Hepatocyte (in vitro differentiated cells): Measurements from ENCODE around the gene ZNF438. TPM values are rescaled to one million over a fixed set of nuclear protein-coding genes. Genes with fewer than 3 reads are reported as not detected.

Experiments used
- DNase-seq: peaks from one replicate; pipeline ENCODE4 v3.0.0-alpha.2; 2016; ENCODE audit warnings: low spot score
- H2AFZ ChIP-seq: fragments of 200-600 bp; sonication (generic); 2 replicates; pipeline ENCODE4 v1.6.0; 2016; ENCODE audit warnings: antibody characterized with exemption, mild to moderate bottlenecking
- H3K27ac ChIP-seq: fragments of 200-600 bp; sonication (generic); 2 replicates; pipeline ENCODE4 v1.5.1; 2016; ENCODE audit warnings: mild to moderate bottlenecking
- H3K27me3 ChIP-seq: fragments of 200-600 bp; sonication (generic); 2 replicates; pipeline ENCODE4 v1.6.1; 2016
- H3K36me3 ChIP-seq: fragments of 200-600 bp; sonication (generic); replicated peaks from 2 replicates; pipeline ENCODE4 v1.5.1; 2016; ENCODE audit warnings: low read depth; ENCODE audit not compliant: insufficient read depth
- H3K4me1 ChIP-seq: fragments of 200-600 bp; sonication (generic); 2 replicates; pipeline ENCODE4 v1.5.1; 2016; ENCODE audit warnings: mild to moderate bottlenecking, moderate library complexity; ENCODE audit not compliant: insufficient read depth
- H3K4me2 ChIP-seq: fragments of 200-600 bp; sonication (generic); 2 replicates; pipeline ENCODE4 v1.6.0; 2016
- H3K4me3 ChIP-seq: fragments of 200-600 bp; sonication (generic); 2 replicates; pipeline ENCODE4 v1.5.1; 2016; ENCODE audit warnings: mild to moderate bottlenecking
- H3K79me2 ChIP-seq: fragments of 200-600 bp; sonication (generic); 2 replicates; pipeline ENCODE4 v1.6.0; 2017; ENCODE audit warnings: mild to moderate bottlenecking
- H3K9me2 ChIP-seq: fragments of 200-600 bp; sonication (generic); replicated peaks from 2 replicates; pipeline ENCODE4 v1.6.0; 2017; ENCODE audit warnings: mild to moderate bottlenecking; ENCODE audit not compliant: insufficient read depth
- H3K9me3 ChIP-seq: fragments of 200-600 bp; sonication (generic); 2 replicates; pipeline ENCODE4 v1.5.1; 2016; ENCODE audit warnings: low read depth, mild to moderate bottlenecking
- H4K20me1 ChIP-seq: fragments of 200-600 bp; sonication (generic); 2 replicates; pipeline ENCODE4 v1.6.0; 2016; ENCODE audit warnings: mild to moderate bottlenecking; ENCODE audit not compliant: insufficient read depth, poor library complexity, severe bottlenecking
- EZH2 ChIP-seq: fragments of 200-600 bp; sonication (generic); IDR thresholded peaks from 2 replicates; pipeline ENCODE4 v1.6.1; 2016; ENCODE audit warnings: antibody characterized with exemption, mild to moderate bottlenecking, borderline replicate concordance
- EZH2phosphoT487 ChIP-seq: fragments of 200-600 bp; sonication (generic); IDR thresholded peaks from one replicate; pipeline ENCODE4 v1.6.1; 2018; ENCODE audit warnings: antibody characterized with exemption, mild to moderate bottlenecking, low read depth, moderate library complexity; ENCODE audit not compliant: unreplicated experiment, severe bottlenecking
- WGBS: methylation state at CpG from one replicate; pipeline ENCODE4 v1.1.6; 2016; ENCODE audit warnings: low lambda C conversion rate; ENCODE audit errors: missing lambda C conversion rate; 5-methylcytosine and 5-hydroxymethylcytosine counted together
- polyA plus RNA-seq: library from polyadenylated mRNA; unstranded; fragments of >200 nt; fragmentation: Nextera tagmentation; extraction: Ambion mirVana; gene quantifications from 2 replicates; pipeline ENCODE4 v1.2.1, GENCODE V29; 2016
- total RNA-seq: library from RNA; depleted of rRNA; stranded (reverse); fragments of >200 nt; gene quantifications from 2 replicates; pipeline ENCODE4 v1.2.3, GENCODE V29; 2014
- TF ChIP-seq, protein P1 (sequence below): fragments of 200-600 bp; sonication (generic); IDR thresholded peaks from 2 replicates; pipeline ENCODE4 v1.5.1; 2016; ENCODE audit warnings: antibody characterized with exemption, mild to moderate bottlenecking; ENCODE audit not compliant: poor library complexity

The ZNF438 gene
- total and polyA plus RNA-seq, 2 experiments from 2014 or later: 2.3 to 5.0 TPM

DNA sequence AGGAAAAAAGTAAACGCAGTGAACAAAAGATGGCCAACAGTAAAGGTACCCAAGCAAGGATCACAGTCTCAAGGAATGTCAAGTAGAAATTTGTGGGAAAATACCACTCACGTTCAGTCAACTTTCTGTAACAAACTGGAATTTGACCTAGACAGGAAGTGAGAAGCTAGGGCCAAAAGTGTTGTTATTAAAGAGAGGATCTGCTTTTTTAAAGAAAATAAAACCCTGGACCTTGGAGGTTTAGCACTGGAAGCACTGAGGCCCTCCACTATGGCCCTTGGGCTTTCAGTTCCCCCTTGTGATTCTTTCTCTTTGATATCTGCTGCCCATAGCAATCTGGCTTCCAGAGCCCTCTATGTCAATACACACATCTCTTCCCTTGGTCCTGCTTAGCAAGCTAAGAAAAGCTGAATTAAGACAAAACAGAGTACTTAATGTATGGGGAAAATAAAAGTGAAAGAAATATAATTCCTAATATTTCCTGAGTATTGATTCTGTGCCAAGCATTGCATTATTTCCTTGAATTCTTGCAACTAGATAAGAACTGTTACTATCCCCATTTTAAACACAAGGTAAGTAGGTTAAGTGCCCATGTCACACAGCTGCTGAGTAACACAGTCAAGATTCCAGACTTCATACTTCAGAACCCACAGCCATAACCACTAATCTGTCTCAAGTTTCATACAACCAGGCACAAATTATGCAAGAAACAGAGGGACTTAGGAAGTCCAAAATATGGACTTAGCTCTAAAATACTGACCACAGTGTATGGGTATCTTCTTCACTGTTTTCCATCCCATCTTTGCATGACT, 2.6 kb upstream of the ZNF438 start:
- WGBS: 70% methylated on average over 2 of the region's 2 CpGs
- peak overlapping the region; percentile 46 for H3K27ac ChIP-seq
- peak; percentile 17 for DNase-seq
- no peak overlapping the region for H2AFZ ChIP-seq
- H3K4me3 ChIP-seq: no peak overlapping the region
- no peaks in the 10 kb centered on the region for H3K9me2 ChIP-seq
- H3K79me2 ChIP-seq: peaks cover 6% of the 10 kb centered on the region
- peaks cover 20% of the 10 kb centered on the region for H3K4me1 ChIP-seq
- no peaks in the 10 kb centered on the region for H3K36me3 ChIP-seq
- H3K27me3 ChIP-seq: no peaks in the 10 kb centered on the region
- TF ChIP-seq EZH2: no peak
- TF ChIP-seq EZH2phosphoT487: no peak
- TF ChIP-seq, protein P1, sequence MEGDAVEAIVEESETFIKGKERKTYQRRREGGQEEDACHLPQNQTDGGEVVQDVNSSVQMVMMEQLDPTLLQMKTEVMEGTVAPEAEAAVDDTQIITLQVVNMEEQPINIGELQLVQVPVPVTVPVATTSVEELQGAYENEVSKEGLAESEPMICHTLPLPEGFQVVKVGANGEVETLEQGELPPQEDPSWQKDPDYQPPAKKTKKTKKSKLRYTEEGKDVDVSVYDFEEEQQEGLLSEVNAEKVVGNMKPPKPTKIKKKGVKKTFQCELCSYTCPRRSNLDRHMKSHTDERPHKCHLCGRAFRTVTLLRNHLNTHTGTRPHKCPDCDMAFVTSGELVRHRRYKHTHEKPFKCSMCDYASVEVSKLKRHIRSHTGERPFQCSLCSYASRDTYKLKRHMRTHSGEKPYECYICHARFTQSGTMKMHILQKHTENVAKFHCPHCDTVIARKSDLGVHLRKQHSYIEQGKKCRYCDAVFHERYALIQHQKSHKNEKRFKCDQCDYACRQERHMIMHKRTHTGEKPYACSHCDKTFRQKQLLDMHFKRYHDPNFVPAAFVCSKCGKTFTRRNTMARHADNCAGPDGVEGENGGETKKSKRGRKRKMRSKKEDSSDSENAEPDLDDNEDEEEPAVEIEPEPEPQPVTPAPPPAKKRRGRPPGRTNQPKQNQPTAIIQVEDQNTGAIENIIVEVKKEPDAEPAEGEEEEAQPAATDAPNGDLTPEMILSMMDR: no peak
- no peaks in the 10 kb centered on the region for H4K20me1 ChIP-seq
- H3K9me3 ChIP-seq: no peaks in the 10 kb centered on the region
- H3K4me2 ChIP-seq: peak overlapping the region; percentile 12

DNA sequence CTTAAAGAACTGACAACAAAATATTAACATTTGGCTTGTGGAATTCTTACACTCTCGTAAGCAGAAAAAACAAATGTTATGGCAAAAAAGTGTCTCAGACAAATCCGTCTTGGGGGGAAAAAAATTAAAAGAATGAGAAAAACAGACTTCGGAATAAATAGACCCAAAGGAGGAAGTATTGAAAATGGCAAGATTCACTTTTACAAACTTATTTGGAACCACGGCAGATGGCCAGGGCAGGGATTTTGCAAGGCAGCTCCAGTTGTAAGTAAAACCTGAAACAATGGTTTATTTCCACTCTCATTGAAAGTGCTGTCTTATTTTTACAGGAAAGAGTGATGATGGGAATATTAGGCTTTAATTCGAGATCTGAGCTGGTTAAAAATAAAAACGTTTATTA, 1.5 kb upstream of the ZNF438 start:
- Histone ChIP-seq H3K27me3 (no peaks in the 10 kb centered on the region), H3K4me3 (peak overlapping the region; percentile 41), H4K20me1 (no peaks in the 10 kb centered on the region), H3K79me2 (peaks cover 10% of the 10 kb centered on the region), H3K36me3 (no peaks in the 10 kb centered on the region), H3K4me1 (peaks cover 20% of the 10 kb centered on the region), H3K4me2 (peak overlapping the region; percentile 91), H2AFZ (peak overlapping the region; percentile 96), H3K9me3 (no peaks in the 10 kb centered on the region), H3K9me2 (no peaks in the 10 kb centered on the region), H3K27ac (peak overlapping the region; percentile 99)
- no peak for DNase-seq
- WGBS: 91% methylated on average over 6 of the region's 6 CpGs
- TF ChIP-seq EZH2phosphoT487 (no peak), EZH2 (no peak)
- TF ChIP-seq, protein P1: no peak

DNA sequence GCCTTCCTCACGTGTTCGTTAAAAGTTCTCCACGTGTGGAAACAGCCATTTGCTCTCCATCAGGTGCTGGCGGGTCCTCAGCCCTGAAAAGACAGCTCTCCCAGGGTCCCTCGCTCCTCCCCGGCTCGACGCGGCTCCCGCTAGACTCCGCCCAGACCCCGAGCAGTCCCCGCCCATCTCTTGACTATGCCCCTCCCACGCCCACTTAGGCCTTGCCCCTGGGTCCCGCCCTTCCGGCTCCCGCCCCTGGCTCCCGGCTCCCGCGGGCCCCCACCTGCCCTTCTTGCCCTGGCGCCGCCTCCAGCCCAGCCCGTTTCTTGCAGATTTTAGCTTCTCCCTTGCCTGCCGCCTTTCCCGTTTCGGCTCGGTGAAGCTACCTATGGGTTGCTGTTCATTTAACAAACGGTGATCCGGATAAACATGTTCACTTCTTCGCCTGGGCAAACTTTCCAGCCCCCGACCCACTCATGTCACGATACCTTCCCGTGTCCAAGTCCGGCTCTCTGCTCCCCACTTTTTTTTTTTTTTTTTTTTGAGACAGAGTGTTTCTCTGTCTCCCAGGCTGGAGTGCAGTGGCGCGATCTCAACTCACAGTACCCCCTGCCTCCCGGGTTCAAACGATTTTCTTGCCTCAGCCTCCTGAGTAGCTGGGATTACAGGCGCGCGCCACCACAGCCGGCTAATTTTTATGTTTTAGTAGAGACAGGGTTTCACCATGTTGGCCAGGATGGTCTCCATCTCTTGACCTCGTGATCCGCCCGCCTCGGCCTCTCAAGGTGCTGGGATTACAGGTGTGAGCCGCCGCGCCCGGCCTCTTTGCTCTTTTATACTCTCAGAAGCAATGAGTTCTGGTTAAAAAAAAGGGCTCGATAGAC, 830 bp upstream of the ZNF438 start:
- peak overlapping the region; percentile 96 for H2AFZ ChIP-seq
- 34% methylated on average over 44 of the region's 51 CpGs for WGBS
- no peaks in the 10 kb centered on the region for H4K20me1 ChIP-seq
- no peaks in the 10 kb centered on the region for H3K9me2 ChIP-seq
- TF ChIP-seq, protein P1: no peak
- TF ChIP-seq EZH2 (no peak), EZH2phosphoT487 (no peak)
- H3K4me1 ChIP-seq: peaks cover 20% of the 10 kb centered on the region
- H3K4me2 ChIP-seq: peak overlapping the region; percentile 91
- no peaks in the 10 kb centered on the region for H3K27me3 ChIP-seq
- peaks cover 10% of the 10 kb centered on the region for H3K79me2 ChIP-seq
- H3K27ac ChIP-seq: peak overlapping the region; percentile 99
- peak; percentile 98 for DNase-seq
- no peaks in the 10 kb centered on the region for H3K36me3 ChIP-seq
- H3K9me3 ChIP-seq: no peaks in the 10 kb centered on the region
- peak overlapping the region; percentile 41 for H3K4me3 ChIP-seq
